SH-SY5Y (cell line): Measurements from ENCODE around the gene MYOCOS.

ENCODE experiments used
- GATA2 ChIP-seq: IDR thresholded peaks from 2 replicates; pipeline ENCODE4 v1.6.1; 2011; ENCODE audit warnings: mild to moderate bottlenecking, low read depth, low read length
- GATA3 ChIP-seq: IDR thresholded peaks from 2 replicates; pipeline ENCODE4 v1.6.1; 2011; ENCODE audit warnings: low read depth, mild to moderate bottlenecking, low read length, moderate library complexity

- TF ChIP-seq GATA2 (no peak), GATA3 (no peak)
Observed at GRCh38 chr1:171596119-171596518, 25.9 kb upstream of the MYOCOS start.
